ENCODE data around the gene CMTM5.
"Not testable (repeated sequence)": the region's sequence is repeated elsewhere in the genome, so short reads cannot be mapped to it uniquely, and the experiment has no call there.

The CMTM5 gene

GRCh38 chr14:23415821-23416778 is 39.3 kb downstream of the CMTM5 start:
- FAIRE-seq, result no peak

GRCh38 chr14:23416801-23417200 is 40.0 kb downstream of the CMTM5 start:
- FAIRE-seq, result no peak

- not testable (repeated sequence) for FAIRE-seq
Measured at GRCh38 chr14:23417269-23417668, 40.4 kb downstream of the CMTM5 start.

- FAIRE-seq, result no peak
Measured at GRCh38 chr14:23418021-23418420, 41.2 kb downstream of the CMTM5 start.

GRCh38 chr14:23419646-23420045 is 42.8 kb downstream of the CMTM5 start:
- FAIRE-seq, result not testable (repeated sequence)

- no peak for FAIRE-seq
Measured at GRCh38 chr14:23421594-23421993, 44.7 kb downstream of the CMTM5 start.

- no peak for FAIRE-seq
Measured at GRCh38 chr14:23423657-23424056, 46.8 kb downstream of the CMTM5 start.

GRCh38 chr14:23425169-23425568 is 48.3 kb downstream of the CMTM5 start:
- no peak for FAIRE-seq

GRCh38 chr14:23425798-23426197 is 49.0 kb downstream of the CMTM5 start:
- not testable (repeated sequence) for FAIRE-seq

- FAIRE-seq, result no peak
Measured at GRCh38 chr14:23428686-23429495, 52.0 kb downstream of the CMTM5 start.

Measured in TTC549 (cell line).